ENCODE data around the gene ANO2. TPM values are rescaled to one million over a fixed set of nuclear protein-coding genes. Genes with fewer than 3 reads are reported as not detected.
A peak's percentile ranks its signal among the peaks of the same experiment; 100 is the strongest.

ANO2 gene
- total RNA-seq, 4 donors from 2014 or later, result 4.0 to 17.9 (median 5.1) TPM

DNA sequence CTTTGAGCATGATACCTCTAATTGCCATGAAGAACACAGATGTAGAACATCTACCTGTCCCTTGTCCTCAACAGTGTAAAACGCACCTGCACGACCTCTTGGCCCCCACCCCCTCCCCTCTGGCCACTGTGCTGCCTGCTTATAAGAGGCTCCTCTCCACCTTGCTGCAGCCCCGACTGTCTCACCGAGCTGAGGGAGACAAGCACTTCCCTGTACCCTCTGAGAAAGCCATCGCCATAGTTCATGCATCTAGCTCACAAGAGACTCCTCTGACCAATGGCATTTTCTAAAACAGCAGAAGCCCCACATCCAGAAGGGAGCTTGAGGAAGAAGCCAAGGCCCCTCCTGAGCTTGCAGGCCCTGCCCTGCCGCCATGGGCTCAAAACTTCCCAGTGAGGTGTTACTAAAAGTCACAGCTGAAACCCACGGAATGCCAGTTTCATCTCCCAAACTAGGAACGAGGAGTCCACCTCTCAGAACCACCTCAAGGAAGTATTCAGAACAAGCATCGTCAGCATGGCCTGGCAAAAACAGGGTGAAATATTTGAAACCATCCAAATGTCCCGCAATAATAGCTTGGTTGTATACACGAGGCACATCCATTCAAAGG is 21.5 kb upstream of the ANO2 start:
- no peak for TF ChIP-seq POLR2AphosphoS5 (IDR thresholded peaks at IDR 0.05)
- TF ChIP-seq, protein P1, sequence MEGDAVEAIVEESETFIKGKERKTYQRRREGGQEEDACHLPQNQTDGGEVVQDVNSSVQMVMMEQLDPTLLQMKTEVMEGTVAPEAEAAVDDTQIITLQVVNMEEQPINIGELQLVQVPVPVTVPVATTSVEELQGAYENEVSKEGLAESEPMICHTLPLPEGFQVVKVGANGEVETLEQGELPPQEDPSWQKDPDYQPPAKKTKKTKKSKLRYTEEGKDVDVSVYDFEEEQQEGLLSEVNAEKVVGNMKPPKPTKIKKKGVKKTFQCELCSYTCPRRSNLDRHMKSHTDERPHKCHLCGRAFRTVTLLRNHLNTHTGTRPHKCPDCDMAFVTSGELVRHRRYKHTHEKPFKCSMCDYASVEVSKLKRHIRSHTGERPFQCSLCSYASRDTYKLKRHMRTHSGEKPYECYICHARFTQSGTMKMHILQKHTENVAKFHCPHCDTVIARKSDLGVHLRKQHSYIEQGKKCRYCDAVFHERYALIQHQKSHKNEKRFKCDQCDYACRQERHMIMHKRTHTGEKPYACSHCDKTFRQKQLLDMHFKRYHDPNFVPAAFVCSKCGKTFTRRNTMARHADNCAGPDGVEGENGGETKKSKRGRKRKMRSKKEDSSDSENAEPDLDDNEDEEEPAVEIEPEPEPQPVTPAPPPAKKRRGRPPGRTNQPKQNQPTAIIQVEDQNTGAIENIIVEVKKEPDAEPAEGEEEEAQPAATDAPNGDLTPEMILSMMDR (IDR thresholded peaks at IDR 0.05), result no peak
- no peak for TF ChIP-seq EP300 (IDR thresholded peaks at IDR 0.05)
- TF ChIP-seq POLR2A (IDR thresholded peaks at IDR 0.05; ENCODE audit: low read depth), result no peak
- peak; percentile 55 for DNase-seq (ENCODE audit: extremely low spot score)
- Histone ChIP-seq H3K27ac (replicated peaks in 1 of 4) (no peak overlapping the region), H3K9me3 (no peaks in the 10 kb centered on the region), H3K36me3 (peaks cover 0 to 70% (median 2%) of the 10 kb centered on the region in 4 donors), H3K4me3 (no peak overlapping the region), H3K4me1 (no peaks in the 10 kb centered on the region), H3K27me3 (peaks cover 0 to 4% (median 0%) of the 10 kb centered on the region in 4 donors)
- intact Hi-C loops (cut with DNase I), result no loop called here
- WGBS, result 87% methylated on average over 11 of the region's 11 CpGs

DNA sequence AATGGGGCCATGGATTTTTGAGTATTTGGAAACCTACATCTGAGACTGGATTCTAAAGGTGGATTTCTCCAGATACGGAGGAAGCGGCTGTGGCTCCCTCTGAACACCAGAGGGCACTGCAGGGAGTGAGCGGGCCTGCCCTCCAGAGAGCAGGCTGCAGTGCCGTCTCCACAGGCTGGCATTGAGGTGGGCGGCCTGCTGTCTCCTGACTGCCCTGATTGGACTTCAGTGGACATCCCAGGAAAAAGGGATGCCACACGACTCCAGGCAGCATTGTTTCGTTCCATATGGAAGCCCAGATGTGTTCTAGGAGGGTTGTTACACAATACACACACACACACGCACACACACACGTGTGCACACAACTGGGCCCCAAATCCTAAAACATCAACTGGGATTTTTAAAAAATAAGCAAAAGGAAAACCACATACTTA is 20.9 kb upstream of the ANO2 start:
- Histone ChIP-seq H3K4me3 (no peak overlapping the region), H3K9me3 (no peaks in the 10 kb centered on the region), H3K36me3 (peaks cover 0 to 64% (median 2%) of the 10 kb centered on the region in 4 donors), H3K27ac (replicated peaks in 1 of 4) (no peak overlapping the region), H3K27me3 (peaks cover 0 to 4% (median 0%) of the 10 kb centered on the region in 4 donors), H3K4me1 (no peaks in the 10 kb centered on the region)
- TF ChIP-seq POLR2AphosphoS5 (IDR thresholded peaks at IDR 0.05), result no peak
- TF ChIP-seq, protein P1 (IDR thresholded peaks at IDR 0.05), result peak; percentile 52 to 88 (median 67)
- intact Hi-C loops (cut with DNase I), result no loop called here
- 35% methylated on average over 9 of the region's 9 CpGs for WGBS
- peak; percentile 89 for DNase-seq (ENCODE audit: extremely low spot score)

- peak; percentile 88 for DNase-seq (ENCODE audit: extremely low spot score)
- Histone ChIP-seq H3K36me3 (peaks cover 0 to 56% (median 2%) of the 10 kb centered on the region in 4 donors), H3K27me3 (peaks cover 0 to 4% (median 0%) of the 10 kb centered on the region in 4 donors), H3K4me3 (no peak overlapping the region), H3K9me3 (no peaks in the 10 kb centered on the region), H3K27ac (replicated peaks in 1 of 4) (no peak overlapping the region), H3K4me1 (no peaks in the 10 kb centered on the region)
- TF ChIP-seq, protein P1 (IDR thresholded peaks at IDR 0.05), result no peak
- TF ChIP-seq POLR2A (IDR thresholded peaks at IDR 0.05; ENCODE audit: low read depth), result no peak
- TF ChIP-seq EP300 (IDR thresholded peaks at IDR 0.05), result no peak
- no peak for TF ChIP-seq POLR2AphosphoS5 (IDR thresholded peaks at IDR 0.05)
- 74% methylated on average over 24 of the region's 24 CpGs for WGBS
- intact Hi-C loops (cut with DNase I), result no loop called here
These were observed 20.1 kb upstream of the ANO2 start for GRCh38 chr12:5964913-5965900.

- intact Hi-C loops (cut with DNase I), result no loop called here
- Histone ChIP-seq H3K36me3 (peaks cover 0 to 39% (median 2%) of the 10 kb centered on the region in 4 donors), H3K27me3 (peaks cover 0 to 4% (median 0%) of the 10 kb centered on the region in 4 donors), H3K4me1 (no peaks in the 10 kb centered on the region), H3K4me3 (no peak overlapping the region), H3K9me3 (no peaks in the 10 kb centered on the region), H3K27ac (replicated peaks in 1 of 4) (no peak overlapping the region)
- whole genome bisulfite sequencing, result 86% methylated on average over 7 of the region's 7 CpGs
- peak; percentile 87 for DNase-seq (ENCODE audit: extremely low spot score)
- no peak for TF ChIP-seq POLR2AphosphoS5 (IDR thresholded peaks at IDR 0.05)
- TF ChIP-seq POLR2A (IDR thresholded peaks at IDR 0.05; ENCODE audit: low read depth), result no peak
- no peak for TF ChIP-seq EP300 (IDR thresholded peaks at IDR 0.05)
- TF ChIP-seq, protein P1 (IDR thresholded peaks at IDR 0.05), result no peak
These were observed 18.5 kb upstream of the ANO2 start for GRCh38 chr12:5963515-5963914.
